HG02678 (cell line): ENCODE data around the gene EXOC6B.

Experiments
- ATAC-seq: cut with Tn5 transposase; IDR thresholded peaks from one replicate; pipeline ENCODE4 v1.9.1; 2021; ENCODE audit warnings: mild to moderate bottlenecking, moderate library complexity; ENCODE audit not compliant: unreplicated experiment

Gene EXOC6B

DNA sequence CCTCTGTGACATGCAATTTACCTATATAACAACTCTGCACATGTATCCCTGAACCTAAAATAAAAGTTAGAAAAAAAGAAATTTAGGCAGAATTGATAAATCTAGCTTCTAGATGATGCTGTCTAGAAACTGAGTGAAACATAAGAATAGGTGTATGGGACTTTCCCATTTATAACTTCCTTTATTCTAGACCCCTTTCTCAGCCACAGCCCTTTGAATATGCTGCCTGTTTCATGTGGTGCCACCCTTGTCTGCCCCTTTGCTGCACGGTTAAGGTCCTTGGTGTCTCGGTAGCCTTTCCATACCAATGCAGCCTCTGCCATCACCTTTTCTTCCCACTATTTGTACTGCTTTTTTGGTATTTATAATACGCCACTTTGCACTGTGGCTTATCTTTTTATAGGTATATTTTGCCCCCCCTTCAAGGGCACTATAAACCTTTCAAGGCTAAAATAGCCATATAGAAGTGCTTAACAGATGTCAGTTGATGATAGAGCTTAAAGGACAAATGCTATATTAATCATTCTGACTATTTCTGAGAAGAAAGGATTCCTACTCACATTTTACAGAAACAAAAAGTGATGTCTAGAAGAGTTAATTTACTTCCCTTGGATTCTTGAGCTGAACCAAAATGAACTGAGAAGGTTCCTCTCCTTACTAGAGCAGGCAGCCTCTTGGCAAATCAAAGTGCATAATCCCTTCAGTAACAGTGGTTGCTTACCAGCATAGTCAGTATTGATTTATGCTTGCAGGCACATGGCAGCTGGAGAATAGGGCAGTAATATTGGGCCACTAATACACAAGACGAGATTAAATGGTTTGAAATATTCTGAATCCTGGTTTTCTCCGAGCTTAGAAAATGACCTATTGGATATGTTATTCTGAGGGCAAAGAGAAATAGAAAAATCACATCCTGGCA lies 590.1 kb downstream of the EXOC6B start:
- ATAC-seq: no peak

DNA sequence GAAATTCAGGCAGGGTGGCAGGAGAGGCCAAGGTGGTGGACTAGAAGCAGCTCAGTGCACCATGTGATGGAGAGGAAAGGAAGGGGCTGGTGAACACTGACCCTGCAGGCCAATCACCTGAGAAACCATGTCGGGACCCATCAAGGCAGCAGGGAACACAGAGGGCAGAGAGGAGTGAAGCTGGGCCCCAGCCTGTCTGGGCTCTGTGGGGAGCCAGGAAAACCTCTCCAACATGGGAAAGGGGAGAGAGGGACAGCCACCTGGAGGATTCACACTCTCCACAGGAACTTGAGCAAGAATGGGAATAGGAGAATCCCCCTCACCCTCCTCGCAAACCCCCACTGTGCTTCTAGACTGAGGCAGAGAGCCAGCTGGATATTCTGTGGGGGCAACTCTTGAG lies 592.6 kb downstream of the EXOC6B start:
- no peak for ATAC-seq

DNA sequence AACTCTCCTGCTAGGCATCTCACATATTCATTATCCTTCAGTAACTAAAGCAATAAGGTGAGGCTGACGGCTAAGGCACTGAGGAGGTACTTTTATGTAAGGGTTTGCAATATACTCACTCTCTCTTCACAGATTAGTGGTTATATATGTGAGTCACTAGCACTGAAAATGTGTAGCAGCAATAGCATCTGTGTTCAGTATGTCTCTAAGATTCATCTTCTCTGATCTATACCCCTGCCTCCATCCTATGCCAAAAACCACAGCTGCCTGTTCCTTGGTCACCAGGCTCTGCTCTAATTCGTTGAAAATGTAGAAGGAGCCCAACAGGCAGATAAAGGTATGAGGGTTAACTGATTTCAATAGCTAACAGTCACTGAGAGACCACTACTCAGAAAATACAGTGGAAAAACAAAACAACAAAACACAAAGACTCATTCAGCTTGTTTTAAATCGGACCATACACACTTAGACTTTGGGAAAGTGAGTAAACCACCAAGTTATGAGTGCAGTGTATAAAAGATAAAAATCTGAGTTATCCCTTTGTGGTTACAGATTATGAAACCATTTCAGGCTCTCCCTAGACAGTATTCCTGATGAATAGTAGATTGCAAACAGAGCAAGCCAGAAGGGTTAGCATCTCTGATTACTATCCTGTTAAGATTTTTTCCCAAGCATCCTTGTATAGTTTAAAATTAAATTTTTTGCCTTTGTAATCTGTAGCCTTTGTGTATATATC lies 602.8 kb downstream of the EXOC6B start:
- ATAC-seq: no peak

DNA sequence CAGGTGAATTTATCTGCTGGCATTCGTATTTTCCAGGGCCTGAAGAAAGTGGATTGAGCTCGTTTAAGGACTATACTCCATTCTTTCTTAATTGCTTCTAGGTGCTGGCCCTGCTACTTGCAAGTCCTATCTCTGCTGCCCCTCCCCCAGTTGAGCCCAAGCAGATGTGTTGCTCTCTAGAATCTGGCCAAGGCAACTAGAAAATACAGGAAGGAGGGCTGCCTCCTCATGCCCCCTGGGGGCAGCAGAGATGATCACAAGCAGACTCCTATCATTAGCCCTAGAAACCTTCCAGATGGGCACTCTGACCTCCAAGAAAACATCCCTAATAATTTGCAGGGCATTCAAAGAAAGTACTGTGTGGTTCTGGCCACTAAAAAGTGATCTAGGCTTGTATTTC lies 605.7 kb downstream of the EXOC6B start:
- no peak for ATAC-seq

DNA sequence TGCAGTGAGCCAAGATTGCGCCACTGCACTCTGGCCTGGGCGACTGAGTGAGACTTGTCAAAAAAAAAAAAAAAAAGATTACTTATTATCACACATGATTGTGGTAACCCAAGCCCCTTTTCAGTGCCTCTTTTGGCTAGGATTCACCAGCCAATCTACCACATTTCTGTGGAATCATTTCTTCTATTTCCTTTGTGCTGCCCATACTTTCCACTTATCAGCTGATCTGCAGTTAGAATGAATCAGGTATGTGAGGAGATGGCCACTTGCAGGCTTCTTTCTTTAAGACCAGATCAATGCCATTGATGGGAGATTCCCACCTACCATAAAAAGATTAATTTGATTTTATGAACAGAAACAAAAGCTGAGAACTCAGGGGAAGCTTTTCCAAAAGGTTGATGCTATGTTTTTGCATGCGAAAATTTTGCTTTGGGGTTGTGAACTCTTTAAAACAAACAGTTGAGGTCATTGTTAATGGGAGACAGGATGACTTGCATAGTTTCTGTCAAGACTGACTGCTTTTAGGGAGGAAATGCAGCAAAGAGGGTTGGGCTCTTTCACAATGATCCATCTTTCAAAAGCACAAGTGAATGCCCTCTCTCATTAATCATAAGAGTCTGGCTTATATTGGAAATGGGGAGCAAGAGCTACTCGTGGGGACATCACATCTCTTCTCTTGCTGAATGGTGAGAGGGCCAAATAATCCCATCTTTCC lies 611.2 kb downstream of the EXOC6B start:
- no peak for ATAC-seq

DNA sequence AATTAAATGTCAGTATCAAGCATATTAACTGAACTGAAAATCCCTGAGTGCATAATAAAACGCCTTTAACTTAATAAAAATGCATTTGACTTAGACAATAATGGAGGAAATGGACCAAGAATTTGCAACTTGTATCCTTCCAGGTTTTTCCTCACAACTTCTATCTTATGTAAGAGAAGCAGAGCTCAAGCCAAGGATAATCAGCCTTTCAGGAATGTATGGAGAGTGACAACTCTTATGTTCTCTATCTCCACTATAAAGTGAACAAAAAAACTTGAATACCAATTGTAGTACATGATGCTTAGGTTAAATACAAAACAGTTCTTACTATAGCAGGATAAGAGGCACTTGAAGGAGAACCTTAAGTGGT lies 613.4 kb downstream of the EXOC6B start:
- ATAC-seq: no peak

DNA sequence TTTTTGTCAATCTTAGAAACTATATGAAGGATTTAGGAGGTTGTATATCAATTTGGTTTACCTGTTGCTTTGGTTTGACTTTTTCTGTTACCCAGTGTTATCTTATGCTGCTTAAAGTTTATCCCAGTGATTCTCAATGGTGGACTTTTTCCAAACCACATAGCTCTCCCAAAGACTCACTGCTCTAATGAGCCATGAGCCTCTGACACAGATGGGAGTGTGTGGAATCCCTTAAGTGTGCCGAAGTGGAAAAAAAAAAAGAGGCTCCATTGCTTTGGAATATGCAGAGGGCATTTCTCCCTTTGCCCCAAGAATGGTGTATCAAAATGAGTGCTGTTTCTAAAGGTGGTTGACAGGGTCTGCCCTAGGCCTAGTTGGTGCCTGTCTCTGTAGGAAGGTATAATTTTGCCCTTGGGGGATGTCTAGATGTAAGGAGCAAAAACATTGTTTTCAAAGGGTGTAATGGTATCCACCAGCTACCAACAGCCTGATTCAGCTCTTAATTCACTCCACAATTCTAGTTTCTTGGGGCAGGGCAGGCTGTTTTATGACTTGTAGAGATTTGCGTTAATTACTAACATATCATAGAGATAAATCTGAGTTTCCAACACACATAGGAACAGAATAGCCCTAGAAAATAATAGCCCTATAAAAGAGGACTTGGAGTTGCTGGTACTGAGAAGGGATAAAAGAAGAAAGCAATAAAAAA lies 613.9 kb downstream of the EXOC6B start:
- no peak for ATAC-seq

DNA sequence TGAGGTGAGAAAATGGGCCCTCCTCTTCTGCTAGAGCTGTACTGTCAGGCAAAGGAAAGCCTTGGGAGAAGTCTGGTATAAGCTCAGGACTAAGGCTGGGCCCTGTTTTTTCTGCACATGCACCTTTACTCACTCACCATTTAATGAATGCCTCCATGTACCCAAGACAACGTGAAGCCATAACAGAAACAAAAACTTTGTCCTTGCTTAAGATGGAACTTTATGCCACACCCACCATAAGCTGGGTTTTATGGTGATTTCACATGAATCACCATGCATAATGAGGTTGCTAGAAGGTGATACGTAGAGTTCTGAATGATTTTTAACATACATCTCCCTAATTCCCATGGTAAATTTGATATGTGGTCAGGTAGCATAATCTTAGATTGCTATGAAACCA lies 614.5 kb downstream of the EXOC6B start:
- no peak for ATAC-seq

DNA sequence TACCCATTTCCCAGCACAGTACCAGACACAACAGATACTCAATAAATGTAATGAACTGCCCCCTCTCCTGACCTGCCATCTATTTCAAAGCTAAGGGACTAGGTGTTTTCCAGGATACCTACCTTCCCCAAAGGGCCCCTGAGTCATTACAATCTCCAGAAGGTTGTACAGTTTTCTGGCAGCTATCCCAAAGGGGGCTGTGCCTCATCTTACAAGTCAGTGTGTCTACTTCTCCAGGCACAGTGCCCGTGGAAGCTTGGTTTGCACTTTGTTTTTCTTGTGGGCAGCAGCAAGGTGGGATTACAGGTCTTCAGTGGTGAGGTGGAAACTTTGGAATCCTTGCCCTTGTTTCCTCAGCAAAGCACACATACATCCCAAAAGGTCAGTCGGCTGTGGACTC lies 615.4 kb downstream of the EXOC6B start:
- ATAC-seq: no peak

DNA sequence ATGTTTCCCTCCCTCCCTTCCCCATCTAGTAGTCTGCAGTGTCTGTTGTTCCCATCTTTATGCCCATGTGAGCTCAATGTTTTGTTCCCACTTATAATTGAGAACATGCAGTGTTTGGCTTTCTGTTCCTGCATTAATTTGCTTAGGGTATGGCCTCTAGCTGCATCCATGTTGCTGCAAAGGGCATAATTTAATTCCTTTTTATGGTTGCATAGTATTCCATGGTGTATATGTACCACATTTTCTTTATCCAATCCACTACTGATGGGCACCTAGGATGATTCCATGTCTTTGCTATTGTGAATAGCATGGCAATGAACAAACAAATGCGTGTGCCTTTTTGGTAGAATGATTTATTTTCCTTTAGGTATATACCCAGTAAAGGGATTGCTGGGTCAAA lies 617.6 kb downstream of the EXOC6B start:
- no peak for ATAC-seq

DNA sequence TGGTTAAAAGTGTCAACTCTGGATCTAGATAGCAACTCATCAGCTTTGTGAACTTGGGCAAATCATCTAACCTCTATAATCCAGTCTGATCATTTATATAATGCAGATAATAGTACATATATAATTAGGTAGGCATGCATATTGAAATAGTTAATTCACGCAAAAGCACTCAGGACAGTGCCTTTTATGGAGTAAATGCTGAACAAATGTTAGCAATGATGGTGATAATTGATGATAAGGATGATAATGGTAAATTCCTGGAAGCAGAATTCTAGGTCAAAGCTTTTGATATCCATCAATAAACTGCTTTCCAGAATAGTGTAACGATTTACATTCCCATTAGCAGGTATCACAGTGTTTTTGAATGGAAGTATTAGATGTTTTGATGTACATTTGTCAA lies 618.5 kb downstream of the EXOC6B start:
- no peak for ATAC-seq

DNA sequence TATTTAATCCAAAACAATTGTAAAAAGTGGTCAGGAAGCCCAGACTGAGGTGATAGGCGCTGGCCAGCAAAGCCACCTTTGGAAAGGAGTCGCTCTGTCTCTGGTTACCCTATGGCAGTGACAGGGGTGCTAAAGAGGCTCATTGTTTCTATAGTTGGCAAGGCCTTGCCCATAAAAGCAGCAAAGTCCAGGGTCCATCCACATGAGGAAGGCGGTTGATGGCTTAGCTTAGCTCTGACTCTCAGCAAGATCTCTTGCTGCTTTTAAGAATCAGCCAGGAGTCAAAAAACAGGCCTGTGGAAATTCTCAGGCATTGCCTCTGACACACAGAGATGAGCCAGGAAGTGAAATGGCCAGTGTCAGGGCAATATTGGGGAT lies 620.3 kb downstream of the EXOC6B start:
- ATAC-seq: no peak

DNA sequence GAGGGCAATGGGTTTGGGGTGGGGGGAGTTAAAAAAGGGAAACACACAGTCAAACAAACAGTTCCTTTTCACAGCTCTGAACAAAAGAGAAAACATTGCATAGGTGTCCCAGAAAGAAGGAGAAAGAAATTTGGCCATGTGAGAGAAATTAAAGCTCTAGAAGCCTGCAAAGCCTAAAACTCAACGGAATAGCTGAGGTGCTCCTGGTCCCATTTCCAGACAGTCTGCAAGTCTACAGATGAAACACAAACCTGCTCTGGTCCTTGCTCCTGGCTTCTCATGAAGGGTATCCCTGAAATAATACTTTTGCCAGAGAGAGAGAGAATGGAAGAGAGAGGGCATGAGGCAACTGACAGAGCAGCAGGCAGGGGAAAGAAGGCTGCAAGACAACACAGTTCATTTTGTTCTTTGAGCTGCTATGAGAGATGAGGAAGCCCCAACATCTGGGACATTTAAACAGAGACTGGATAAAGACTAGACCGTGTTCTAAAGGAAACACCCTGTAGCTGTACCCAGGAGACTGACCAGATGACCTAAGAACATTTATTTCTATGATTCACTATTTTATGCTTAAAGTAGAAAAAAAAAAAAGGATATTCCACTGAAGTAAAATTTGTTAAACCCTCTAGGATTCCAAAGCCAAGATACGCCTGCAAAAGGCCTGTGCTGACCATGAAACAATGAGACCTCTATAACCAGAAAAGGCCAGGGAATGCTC lies 620.9 kb downstream of the EXOC6B start:
- no peak for ATAC-seq

DNA sequence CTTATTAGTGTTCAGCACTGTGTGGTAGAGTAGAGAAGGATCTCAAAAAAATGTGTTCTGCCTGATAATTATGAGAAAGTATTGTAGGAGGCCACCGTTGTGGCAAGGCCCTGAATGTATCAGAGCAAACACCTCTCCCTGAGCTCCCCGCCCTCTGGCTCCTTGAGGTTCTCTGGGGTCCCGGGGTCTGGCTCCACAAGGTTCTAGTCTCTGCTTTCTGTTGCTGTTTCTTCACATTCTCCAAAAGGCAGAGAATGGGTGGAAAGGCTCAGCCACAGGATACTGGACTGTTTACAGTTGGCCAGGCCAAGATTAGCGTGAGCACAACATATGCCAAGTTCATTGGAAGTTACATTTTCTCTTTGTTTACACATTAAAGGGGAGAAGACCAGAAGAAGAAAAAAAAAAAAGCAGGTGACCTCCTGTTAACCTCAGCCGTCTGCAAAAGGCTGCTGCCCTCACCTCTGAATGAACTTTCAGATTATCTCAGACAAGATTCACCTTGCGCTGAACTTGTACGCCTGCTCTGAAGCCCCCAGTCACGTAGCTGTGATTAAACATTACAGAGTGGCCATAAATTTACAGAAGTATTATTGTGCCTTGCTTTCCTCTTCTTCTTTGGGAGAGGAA lies 621.6 kb downstream of the EXOC6B start:
- ATAC-seq: no peak

DNA sequence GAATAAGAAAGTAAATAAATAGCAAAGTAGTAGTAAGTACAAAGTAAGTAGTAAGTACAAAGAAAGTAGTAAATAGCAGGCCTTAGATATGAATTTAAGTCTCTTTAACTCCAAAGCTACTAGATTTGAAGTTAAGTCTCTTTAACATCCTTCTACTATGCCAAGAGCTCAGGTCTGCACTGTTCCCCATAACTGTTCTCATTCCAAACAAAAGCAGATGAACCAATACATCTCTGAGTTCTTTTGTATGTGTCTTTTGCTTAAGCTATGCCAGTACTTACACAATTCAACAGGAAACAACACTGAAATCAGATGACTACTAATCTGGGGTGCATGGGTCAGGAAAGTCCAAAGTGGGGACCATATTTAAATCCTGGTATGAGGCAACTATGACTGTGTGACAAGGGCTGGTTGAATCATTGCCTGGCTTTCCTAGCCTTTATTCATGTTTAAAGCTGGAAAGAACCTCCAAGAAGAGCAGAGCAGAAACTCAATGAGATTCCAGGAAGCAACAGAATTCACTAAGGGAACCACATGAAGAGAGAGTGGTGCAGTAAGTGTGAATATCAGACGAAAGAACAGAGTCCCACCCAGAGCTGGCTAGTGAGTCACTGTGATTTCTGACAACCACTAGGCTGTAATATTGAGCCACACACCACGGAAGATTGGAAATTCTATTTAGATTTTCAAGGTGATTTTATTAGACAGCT lies 627.1 kb downstream of the EXOC6B start:
- ATAC-seq: no peak

DNA sequence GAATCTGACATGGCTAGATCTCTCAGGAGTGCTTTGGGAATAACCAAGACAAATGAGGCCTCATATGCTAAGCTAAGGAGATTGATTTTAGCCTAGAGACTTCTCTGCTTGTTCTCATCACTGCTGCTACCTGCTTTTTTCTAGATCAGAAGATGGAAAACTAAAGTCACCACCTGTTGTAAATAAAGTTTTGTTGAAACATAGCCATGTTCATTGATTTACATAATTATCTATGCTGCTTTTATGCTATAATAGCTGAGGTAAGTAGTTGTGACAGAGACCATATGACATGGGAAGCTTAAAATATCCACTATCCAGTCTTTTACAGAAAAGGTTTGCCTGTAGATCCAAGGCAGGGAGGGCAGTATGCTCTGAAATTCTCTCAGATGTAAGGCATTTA lies 632.1 kb downstream of the EXOC6B start:
- ATAC-seq: no peak

DNA sequence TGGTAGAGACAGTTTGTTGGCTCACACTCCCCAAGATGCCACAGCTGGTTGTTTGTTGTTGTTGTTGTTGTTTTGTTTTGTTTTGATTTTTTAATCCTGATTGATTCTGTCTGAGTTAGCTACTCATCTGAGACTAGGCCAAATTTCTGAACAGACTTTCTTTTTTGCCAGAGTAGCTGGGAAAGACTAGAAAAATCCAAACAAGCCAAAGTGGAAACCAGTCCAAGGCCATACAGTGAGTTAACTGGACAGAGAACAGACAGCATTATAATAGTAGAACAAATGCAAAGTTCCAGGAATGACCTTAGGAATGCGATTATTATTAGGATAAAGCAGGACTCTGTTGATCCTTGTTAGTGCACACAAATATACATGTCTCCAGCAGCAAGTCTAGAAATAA lies 634.4 kb downstream of the EXOC6B start:
- ATAC-seq: no peak

DNA sequence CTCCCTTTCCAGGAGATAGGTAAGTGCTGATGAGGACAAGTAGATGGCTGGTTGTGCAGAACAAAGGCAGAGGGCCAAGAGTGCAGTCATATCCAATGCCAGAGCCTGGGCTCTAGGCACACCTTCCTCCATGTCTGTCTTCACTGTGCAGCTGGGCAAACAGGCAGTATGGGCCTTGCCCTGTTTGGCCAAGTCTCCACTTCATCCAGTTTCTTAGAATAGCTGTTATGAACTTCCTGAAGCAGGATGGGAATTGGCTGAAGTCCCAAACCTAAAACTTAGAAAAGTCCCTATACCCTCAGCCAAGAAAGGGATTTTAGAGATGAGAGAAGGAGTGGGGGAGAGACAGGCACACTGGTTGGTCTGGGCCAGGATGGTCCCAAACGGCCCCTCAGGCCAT lies 640.6 kb downstream of the EXOC6B start:
- no peak for ATAC-seq

DNA sequence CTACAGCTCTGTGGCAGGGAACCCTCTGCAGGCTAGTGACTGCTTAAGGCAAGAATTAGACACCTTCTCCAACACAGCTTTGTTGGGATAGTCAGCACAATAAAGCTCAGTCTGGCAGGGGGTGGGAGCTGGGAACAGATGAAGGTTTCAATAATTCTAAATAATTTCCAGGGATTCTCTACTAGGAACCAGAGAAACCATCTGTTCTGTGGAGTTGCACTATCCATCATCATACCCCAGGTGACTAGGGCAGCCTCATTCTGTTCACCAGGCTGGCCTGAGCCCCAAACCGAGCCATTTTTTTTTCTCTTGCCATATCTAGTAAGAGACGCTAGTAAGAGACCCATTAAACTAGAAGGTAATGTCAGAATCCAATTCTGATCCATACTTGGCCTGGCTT lies 642.4 kb downstream of the EXOC6B start:
- no peak for ATAC-seq
